ENCODE measurements around the gene CCDC78.

CCDC78 gene

GRCh38 chr16:736936-737481 is 10.8 kb upstream of the CCDC78 start:
- no peak for DNase-seq

DNA sequence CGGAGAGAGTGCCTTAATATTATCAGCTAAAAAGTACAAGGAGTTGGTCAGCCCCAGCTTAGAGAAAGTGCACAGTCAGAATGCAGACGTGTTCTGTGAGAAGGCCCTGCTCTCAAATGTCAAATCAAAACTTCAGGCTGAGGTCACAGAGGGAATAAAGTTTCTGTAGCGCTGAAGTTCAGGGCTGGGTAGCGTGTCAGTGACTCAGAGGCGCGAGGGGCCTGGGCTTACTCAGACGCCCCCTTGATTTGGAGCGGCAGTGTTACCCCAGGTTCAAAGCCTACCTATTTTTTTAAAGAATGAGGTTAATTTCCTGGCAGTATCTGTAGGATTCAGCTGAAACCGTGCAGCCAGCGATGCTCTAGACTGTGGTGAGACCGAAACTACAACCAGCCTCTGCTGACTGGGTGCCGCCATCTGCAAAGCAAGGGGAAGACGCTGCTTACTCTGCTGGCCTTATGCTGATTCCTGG is 9.8 kb upstream of the CCDC78 start:
- DNase-seq: no peak

GRCh38 chr16:734981-735881 is 9.0 kb upstream of the CCDC78 start:
- no peak for DNase-seq

- DNase-seq: no peak
Observed at GRCh38 chr16:734208-734980, 8.2 kb upstream of the CCDC78 start.

GRCh38 chr16:733382-734207 is 7.4 kb upstream of the CCDC78 start:
- no peak for DNase-seq

GRCh38 chr16:732936-733335 is 6.7 kb upstream of the CCDC78 start:
- DNase-seq: no peak

DNA sequence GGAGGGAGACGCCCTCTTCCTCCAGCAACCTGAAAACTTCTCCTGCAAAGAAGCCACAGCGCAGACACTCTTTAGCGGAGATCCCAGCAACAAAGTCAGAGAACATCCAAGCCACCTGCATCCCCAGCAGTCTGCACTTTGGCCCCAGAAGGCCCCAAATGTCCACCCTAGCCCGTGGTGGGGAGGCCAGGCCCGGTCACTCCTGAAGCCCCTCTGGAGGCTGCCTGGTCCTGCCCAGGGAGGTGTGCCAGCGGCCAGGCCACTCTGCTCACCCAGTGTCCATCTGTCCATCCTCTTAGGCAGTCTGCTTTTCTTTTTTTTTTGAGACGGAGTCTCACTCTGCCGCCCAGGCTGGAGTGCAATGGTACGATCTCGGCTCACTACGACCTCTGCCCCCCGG is 6.1 kb upstream of the CCDC78 start:
- DNase-seq: no peak

GRCh38 chr16:730666-731509 is 4.6 kb upstream of the CCDC78 start:
- no peak for DNase-seq

DNA sequence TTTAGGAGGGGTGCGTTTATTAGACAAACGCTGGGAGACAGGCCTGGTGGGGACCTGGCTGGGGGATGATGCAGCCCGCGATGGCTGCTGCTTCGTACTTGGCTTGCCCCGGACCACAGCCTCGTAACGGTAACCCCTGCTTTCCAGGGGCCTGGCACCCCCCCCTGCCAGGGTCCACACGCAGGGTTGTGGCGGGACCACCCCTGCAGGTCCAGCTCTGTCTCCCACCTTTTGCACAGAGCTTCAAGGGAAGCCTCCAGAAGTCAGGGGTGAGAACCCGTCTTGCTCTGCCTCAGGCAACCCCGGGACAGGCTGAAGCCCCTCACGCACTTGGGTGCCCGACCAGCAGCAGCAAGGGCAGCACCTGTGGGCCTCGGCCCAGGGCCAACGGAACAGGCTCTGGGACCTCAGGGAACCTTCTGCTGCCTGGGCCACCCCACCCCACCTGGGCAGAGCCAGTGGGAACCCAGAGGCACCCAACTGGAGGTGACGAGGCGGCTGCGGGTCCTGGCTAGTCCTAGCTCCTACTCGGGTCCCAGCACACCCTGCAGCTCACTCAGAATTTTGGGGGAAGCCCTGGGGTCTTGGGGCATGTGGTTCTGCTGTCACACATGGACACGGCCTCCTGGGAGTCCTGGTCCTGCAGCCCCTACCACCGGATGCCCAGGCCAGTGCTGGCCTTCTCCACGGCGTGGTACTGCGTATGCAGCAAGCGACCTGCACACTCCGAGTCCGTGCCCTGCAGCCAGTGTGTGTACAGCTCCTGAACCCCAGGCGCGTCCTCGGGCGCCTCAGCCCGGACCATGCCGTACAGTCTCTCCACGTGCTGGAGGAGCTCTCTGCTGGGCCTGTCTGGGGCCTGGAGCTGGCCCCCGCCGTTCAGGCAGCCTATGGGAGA is 3.8 kb upstream of the CCDC78 start:
- no peak for DNase-seq

DNA sequence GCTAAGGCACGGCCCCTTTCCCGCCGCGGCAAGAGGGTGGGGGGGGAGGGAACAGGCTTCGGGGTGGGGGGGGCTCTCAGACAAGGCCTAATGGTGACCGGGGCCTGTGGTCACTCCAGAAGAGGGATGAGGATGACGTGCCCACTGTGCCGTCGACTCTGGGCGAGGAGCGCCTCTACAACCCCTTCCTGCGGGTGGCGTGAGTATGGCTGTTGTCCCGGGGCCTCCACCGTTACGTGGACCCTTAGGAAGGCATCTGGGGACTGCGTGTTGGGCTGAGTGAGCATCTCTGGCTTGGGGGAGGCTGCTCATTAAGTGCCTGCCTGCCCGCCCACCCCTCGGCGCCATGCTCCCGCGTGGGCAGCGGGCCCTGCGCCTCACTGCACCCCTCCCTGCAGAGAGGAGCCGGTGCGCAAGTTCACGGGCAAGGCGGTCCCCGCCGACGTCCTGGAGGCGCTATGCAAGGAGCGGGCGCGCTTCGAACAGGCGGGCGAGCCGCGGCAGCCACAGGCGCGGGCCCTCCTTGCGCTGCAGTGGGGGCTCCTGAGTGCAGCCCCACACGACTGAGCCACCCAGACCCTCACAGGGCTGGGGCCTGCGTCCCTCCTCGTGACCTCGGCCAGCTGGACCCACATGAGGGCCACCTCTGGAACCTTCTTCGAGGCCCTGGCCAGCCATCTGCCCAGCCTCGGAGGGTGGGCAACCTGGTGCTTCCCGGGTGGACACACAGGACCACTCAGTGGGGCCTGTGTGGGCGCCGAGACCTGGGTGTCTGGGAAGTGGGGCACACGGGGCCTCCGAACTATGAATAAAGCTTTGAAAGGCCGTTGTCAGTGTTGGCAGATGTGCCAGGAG is 2.9 kb upstream of the CCDC78 start:
- no peak for DNase-seq

DNA sequence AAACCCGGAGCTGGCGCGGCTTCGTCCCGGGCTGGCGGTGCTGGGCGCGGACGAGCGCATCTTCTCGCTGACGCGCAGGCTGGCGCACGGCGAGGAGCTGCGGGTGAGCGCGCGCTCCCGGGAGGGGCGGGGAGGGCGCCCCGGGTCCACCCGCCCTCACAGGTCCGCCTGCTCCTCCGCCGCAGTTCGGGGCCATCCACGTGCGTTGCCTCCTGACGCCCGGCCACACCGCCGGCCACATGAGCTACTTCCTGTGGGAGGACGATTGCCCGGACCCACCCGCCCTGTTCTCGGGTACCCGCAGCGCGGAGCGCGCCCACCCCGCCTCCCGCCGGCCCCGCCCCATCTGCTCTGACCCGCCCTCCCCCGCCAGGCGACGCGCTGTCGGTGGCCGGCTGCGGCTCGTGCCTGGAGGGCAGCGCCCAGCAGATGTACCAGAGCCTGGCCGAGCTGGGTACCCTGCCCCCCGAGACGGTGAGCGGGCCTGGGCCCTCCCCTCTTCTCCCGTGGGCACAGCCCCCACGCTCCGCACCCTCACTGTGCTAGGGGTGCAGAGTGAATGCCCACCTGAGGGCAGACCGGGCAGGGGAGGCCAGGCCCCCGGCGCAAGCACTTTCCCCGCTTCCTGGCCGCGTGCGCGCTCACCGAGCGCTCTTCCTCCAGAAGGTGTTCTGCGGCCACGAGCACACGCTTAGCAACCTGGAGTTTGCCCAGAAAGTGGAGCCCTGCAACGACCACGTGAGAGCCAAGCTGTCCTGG is 2.1 kb upstream of the CCDC78 start:
- peak; percentile 41 for DNase-seq

GRCh38 chr16:727291-727977 is 1.2 kb upstream of the CCDC78 start:
- no peak for DNase-seq

DNA sequence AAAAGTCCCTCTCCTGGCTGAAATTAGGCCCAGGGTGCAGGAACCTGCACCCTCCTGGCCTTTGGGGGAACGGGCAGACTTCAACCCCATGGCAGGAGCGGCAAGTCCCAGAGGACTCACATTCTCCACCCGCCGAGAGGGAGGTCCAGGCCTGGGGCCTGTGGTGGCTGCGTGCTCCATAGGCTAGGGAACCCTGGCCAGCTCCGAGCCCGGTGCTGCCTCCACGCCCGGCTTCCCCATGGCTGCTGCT is 130 bp downstream of the CCDC78 start:
- no peak for DNase-seq

GRCh38 chr16:725463-726187 is 618 bp downstream of the CCDC78 start:
- no peak for DNase-seq

DNA sequence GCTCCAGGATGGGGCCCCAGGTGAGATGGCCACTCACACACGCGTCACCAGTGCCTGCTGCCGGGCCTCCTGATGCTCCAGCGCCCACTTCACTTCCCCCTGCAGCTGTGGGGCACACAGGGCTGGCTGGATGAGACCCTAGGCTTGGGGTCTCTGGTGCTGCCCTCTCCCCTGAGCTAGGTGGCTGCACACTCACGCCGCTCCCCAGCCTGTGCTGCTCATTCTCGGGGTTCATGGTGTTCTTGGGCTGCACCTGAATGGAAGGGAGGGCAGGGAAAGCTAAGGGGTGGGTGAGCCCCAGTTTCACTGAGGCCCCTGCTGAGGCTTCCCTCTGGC is 1.2 kb downstream of the CCDC78 start:
- no peak for DNase-seq

DNA sequence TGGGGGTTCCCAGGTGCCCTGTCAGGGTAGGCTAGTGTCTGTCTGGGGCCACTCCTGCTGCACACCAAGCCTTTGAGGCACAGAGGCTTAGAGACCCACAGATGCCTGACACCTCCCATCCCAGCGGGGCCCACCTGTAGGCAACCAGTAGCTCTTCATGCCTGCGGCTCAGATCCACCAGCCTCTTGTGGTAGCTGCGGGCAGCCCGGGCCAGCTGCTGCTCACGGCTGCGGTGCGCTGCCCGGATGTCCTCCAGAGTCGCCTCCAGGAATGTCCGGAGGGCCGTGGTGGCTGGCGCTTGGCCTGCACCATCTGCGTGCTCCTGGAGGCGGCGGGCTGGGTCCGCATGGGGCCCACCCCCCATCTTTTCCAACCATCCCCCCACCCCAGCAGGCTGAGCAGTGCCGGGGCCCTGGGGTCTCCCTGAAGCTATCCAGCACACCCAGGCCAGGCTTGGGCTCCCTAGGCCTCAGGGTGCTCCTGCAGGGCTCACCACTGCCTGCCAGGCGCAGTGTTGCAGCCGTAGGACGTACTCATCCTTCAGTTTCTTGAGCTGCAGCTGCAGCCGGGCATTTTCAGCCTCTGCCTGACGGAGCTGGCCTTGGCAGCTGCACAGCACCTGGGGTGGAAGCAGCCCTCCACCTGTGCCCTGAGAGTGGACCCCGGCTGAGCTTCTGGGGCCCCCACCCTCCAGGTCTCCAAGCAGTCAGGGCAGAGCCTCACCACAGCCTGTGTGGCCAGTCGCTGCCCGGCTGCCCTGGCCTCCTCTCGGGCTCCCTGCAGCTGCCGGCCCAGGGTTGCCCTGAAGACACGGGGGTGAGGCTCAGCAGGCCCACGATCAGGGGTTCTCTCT is 1.8 kb downstream of the CCDC78 start:
- DNase-seq: no peak

DNA sequence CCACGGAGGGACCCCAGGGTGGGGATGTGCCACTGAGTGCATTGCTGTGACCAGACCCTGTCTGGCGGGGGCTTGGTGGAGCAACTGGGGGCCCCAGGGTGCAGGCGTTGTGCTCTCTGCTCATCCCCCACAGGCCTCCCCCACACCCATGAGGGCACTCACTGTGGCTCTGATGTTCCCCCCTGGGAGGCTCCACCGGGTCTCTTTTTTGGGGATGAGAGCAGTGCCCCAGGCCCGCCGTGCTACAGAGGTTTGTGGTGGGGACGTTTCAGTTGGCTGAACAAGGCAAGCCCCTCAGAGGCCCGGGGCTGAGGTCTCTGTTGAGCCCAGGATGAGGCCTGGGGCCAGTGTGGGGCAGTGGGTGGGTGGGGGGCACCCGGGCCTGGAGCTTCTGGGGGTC is 2.5 kb downstream of the CCDC78 start:
- DNase-seq: no peak

All from amniotic stem cell (primary cell).